ENCODE results near the gene CHRDL1. TPM values are rescaled to one million over a fixed set of nuclear protein-coding genes. Genes with fewer than 3 reads are reported as not detected.

Gene CHRDL1
- total and polyA plus RNA-seq, 2 donors (not counting 3 experiments of a cell fraction or from before 2014, with no cell fraction given) = not detected

DNA sequence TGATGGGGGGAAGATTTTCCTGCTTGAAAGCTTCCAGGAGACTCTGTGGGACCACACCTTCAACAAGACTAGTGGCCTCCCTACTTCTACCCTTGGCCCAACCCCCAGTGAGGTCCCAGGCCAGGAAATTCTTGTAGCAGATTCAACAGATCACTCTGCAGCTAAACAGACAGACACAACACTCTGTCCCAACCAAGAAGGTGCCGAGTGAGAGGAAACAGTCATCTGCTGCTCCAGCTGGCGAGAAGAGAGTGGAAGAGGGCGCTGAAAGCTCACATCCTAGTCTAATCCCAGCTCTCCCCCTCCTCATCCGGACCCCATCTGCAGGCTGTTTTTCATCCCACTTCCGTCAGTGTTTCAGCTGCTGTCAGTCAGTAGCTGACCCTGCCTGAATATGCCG lies 63.4 kb downstream of the CHRDL1 start:
- H3K9me3 ChIP-seq (replicated peaks; ENCODE audit: control insufficient read depth, insufficient read depth, low read length) = no peaks in the 10 kb centered on the region
- no peaks in the 10 kb centered on the region for H3K36me3 ChIP-seq (ENCODE audit: control insufficient read depth in 2 of 2, extremely low read depth in 1 of 2, insufficient read depth in 2 of 2, low read length in 2 of 2)
- H2AFZ ChIP-seq (ENCODE audit: low read depth, low read length) = no peak overlapping the region
- dilution Hi-C loops (cut with MboI; ENCODE audit: extremely low pct_ligation_motif_present, low sequenced_read_pairs) = no loop called here
- intact Hi-C loops (cut with micrococcal nuclease) = no loop called here
- no peak for DNase-seq (ENCODE audit: low read depth, low spot score)
- POLR2A ChIA-PET = no interaction called here
- no peaks in the 10 kb centered on the region for H4K20me1 ChIP-seq (replicated peaks; ENCODE audit: control insufficient read depth, extremely low read depth, insufficient read depth, low read length)
- H3K79me2 ChIP-seq (ENCODE audit: control insufficient read depth, insufficient read depth, low read length) = no peaks in the 10 kb centered on the region
- H3K4me1 ChIP-seq (ENCODE audit: control insufficient read depth, extremely low read depth, insufficient read depth, low read length) = no peaks in the 10 kb centered on the region
- BruUV-seq (replicated peaks) = no TSS peak
- no peaks in the 10 kb centered on the region for H3K27me3 ChIP-seq (ENCODE audit: control insufficient read depth in 2 of 2, insufficient read depth in 2 of 2, low read length in 2 of 2)
- TF ChIP-seq, protein P1, sequence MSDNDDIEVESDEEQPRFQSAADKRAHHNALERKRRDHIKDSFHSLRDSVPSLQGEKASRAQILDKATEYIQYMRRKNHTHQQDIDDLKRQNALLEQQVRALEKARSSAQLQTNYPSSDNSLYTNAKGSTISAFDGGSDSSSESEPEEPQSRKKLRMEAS (IDR thresholded peaks at IDR 0.05; ENCODE audit: insufficient read depth, insufficient read length) = no peak
- TF ChIP-seq MYC (IDR thresholded peaks at IDR 0.05; ENCODE audit: low read depth, low read length) = no peak
- no peak for TF ChIP-seq JUN (IDR thresholded peaks at IDR 0.05; ENCODE audit: borderline replicate concordance, insufficient read depth, insufficient read length, low read depth)
- TF ChIP-seq POLR2AphosphoS5 (IDR thresholded peaks at IDR 0.05; ENCODE audit: insufficient read depth, low read depth, low read length) = no peak
- no peak for TF ChIP-seq GATA2 (IDR thresholded peaks at IDR 0.05; ENCODE audit: insufficient read depth, insufficient read length, low read depth, low read length)
- no peak for TF ChIP-seq EZH2 (IDR thresholded peaks at IDR 0.05; ENCODE audit: borderline replicate concordance, low read depth, low read length, severe bottlenecking)
- TF ChIP-seq, protein P2, sequence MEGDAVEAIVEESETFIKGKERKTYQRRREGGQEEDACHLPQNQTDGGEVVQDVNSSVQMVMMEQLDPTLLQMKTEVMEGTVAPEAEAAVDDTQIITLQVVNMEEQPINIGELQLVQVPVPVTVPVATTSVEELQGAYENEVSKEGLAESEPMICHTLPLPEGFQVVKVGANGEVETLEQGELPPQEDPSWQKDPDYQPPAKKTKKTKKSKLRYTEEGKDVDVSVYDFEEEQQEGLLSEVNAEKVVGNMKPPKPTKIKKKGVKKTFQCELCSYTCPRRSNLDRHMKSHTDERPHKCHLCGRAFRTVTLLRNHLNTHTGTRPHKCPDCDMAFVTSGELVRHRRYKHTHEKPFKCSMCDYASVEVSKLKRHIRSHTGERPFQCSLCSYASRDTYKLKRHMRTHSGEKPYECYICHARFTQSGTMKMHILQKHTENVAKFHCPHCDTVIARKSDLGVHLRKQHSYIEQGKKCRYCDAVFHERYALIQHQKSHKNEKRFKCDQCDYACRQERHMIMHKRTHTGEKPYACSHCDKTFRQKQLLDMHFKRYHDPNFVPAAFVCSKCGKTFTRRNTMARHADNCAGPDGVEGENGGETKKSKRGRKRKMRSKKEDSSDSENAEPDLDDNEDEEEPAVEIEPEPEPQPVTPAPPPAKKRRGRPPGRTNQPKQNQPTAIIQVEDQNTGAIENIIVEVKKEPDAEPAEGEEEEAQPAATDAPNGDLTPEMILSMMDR (IDR thresholded peaks at IDR 0.05; ENCODE audit: extremely low read depth in 1 of 2, insufficient read depth in 1 of 2, low read depth in 1 of 2, low read length in 2 of 2) = no peak
- no peak for TF ChIP-seq POLR2A (IDR thresholded peaks at IDR 0.05; ENCODE audit: low read depth, low read length)
- TF ChIP-seq FOS (IDR thresholded peaks at IDR 0.05; ENCODE audit: borderline replicate concordance, insufficient read depth, low read length) = no peak
- H3K4me3 ChIP-seq (replicated peaks in 1 of 3; ENCODE audit: insufficient read depth in 1 of 3, low read depth in 1 of 3, low read length in 3 of 3) = no peak overlapping the region
- H3K9ac ChIP-seq (replicated peaks; ENCODE audit: extremely low read depth, insufficient read depth, low read length) = no peak overlapping the region
- H3K9me1 ChIP-seq (replicated peaks; ENCODE audit: control insufficient read depth, extremely low read depth, insufficient read depth, low read length) = no peaks in the 10 kb centered on the region
- H3K4me2 ChIP-seq (ENCODE audit: insufficient read depth, low read length) = no peak overlapping the region
- H3K27ac ChIP-seq (ENCODE audit: insufficient read depth, low read depth, low read length) = no peak overlapping the region
- no peak for FAIRE-seq
- CTCF ChIA-PET = no interaction called here

Data from endothelial cell of umbilical vein (primary cell).